GM12801 (cell line): ENCODE results near the gene AFAP1L1.

Experiments
- TF ChIP-seq, protein P1 (sequence below): IDR thresholded peaks from one replicate; pipeline ENCODE4 v1.5.1; 2011; ENCODE audit warnings: control low read depth; ENCODE audit not compliant: insufficient read length; ENCODE audit errors: extremely low read depth

Gene AFAP1L1

DNA sequence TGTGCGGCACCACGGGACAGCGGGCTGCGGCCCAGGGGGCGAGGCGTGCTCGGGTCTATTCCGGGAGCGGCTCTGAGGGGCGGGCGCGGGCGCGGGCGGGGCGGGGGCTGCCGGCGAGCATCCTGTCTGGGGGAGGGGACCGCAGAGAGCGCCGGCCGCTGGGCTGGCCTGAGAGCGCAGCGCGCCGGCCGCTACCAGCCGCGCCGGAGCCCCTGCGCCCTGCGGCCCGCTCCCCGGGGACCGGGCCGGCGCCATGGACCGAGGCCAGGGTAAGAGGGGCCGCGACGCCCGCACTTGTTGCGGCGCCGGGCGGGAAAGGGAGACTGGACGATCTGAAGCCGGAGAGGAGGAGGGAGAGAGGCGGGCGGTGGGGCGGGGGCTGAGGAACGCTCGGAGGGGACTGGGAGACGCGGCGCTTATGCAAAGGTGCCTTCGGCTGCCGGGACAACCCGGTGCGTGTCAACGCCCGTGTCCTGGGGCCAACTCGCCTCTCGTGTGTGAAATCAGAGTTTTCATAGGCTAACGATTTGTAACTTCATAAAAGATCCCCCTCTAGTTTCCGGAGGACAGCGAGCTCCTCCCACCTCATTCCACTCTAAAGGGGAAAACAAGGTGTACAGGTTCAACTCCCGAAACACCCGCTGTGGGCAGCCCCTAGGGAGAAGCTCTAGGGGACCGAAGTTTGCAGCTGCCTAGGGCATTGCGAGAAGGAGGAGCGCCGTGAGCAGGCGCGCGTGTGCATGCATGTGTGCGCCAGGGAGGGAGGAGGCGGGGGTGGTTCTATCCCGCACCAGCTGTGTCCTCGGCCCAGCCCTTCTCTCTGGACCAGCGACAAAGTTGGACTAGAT, at the start of gene AFAP1L1:
Gene AFAP1L1, plus strand, starts transcription at position 144 of the 848 bp plus-strand sequence. Its CDS starts 110 bp downstream, at position 254.
- TF ChIP-seq, protein P1, sequence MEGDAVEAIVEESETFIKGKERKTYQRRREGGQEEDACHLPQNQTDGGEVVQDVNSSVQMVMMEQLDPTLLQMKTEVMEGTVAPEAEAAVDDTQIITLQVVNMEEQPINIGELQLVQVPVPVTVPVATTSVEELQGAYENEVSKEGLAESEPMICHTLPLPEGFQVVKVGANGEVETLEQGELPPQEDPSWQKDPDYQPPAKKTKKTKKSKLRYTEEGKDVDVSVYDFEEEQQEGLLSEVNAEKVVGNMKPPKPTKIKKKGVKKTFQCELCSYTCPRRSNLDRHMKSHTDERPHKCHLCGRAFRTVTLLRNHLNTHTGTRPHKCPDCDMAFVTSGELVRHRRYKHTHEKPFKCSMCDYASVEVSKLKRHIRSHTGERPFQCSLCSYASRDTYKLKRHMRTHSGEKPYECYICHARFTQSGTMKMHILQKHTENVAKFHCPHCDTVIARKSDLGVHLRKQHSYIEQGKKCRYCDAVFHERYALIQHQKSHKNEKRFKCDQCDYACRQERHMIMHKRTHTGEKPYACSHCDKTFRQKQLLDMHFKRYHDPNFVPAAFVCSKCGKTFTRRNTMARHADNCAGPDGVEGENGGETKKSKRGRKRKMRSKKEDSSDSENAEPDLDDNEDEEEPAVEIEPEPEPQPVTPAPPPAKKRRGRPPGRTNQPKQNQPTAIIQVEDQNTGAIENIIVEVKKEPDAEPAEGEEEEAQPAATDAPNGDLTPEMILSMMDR: no peak

DNA sequence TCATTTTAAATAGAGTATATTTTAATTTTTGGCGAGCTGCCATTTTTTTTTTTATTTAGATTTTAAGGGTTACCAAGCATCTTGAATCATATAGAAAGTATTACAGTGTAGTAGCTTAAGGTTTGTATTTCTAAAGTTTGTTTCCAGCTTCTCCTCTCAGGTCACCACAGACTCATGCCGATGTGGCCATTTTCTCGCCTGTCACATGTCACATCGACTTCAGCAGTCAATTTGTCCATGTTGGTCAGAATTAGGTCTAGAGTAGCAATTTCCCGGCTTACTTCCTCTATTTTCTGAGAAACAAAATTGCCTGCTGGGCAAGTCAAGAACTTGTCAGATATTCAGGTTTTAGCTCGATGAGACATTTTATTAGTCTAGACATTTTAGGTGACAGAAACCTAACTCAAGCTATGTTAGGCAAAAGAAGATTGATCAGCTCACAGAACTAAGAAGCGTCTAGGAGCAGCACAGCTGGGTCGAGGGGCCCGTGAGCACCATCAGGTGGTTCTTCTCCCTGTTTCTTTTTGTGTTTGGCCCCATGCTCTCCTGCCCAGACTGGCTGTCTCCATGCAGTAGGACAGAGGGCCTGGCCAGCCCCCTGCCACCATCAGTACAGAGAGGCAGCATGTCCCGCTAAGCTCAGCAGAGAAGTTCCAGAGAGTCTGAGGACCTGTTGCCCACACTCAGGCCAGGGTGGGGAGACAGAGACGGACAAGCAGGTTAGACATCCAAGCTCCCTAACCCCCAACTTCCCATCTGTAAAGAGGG, 48.4 kb upstream of the AFAP1L1 start:
- TF ChIP-seq, protein P1: no peak

DNA sequence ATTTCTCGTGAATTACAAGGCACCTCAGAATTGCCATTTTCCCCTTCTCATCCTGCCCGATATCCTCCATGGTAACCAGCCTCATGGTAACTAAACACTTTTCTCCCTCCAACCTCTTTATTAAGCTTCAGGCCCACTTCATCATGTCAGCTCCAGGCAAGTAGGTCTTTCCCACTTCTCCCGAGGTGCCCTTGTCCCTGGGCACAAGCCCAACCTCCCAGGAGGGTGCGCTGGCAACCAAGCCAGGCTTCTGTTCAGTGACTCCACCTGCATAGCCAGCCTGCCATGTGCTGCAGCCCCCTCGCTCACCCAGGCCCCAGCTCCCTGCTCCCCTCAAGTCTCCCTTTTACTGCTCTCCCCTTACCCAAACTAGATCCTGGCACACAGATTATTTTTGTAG, 47.4 kb upstream of the AFAP1L1 start:
- TF ChIP-seq, protein P1: no peak

DNA sequence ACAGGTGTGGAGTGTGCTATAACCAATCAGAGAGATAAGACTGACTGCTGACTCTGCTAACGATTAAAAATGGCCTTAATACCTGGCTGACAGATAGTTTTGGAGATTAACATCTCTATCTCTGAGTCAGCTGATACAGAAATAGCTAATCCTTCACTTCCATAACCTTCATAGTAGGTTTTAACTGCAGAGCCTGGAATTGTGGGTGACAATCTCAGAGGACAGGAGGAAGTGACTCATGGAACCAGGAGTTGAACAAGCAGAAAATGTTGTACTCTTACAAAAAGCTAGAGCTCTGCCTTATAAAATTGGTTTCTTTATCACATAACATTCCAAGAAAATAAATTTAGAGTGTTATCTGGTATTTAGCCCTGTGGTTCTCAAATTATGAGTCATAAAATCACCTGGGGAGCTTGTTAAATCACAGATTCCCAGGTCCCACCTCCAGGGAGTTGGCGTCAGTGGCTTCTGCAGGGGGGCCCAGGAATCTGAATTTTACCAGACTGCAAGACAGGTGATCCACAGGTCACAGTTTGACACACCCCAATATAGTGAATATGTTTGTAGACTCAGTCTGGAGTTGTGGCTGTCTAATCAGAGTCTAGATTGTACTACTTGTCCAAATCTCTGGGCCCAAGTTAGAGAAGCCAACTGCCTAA, 44.4 kb upstream of the AFAP1L1 start:
- TF ChIP-seq, protein P1: no peak

DNA sequence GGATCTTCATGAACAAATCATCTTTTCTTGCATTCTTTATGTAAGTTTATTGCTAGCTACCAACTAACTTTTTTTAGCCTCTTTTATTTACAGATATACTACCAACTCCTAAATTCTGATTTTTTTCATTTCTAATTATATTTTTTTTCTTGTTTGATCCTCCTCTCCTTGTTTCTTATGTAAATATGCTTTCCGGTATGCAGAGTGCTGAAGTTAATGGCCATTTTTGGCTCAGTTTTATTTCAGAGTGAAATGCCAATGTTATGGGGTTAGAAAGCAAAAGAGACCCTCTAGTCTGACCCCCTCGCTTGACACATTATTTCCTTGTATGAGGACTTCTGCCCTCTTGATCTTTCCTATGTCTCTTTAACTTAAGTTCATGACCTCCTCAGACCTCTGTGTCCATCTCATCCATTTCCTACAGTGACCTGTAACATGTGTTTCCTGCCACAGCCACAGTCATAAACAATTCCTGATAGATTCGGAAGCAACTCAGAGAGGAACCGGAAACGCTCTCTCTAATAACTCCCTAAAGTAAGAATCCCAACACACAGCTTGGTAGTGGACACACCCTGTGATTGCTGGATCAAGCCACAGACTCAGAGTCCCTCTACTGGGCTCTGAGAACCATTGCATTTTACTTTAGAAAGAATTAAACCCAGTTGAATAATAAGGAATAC, 42.9 kb upstream of the AFAP1L1 start:
- TF ChIP-seq, protein P1: no peak

DNA sequence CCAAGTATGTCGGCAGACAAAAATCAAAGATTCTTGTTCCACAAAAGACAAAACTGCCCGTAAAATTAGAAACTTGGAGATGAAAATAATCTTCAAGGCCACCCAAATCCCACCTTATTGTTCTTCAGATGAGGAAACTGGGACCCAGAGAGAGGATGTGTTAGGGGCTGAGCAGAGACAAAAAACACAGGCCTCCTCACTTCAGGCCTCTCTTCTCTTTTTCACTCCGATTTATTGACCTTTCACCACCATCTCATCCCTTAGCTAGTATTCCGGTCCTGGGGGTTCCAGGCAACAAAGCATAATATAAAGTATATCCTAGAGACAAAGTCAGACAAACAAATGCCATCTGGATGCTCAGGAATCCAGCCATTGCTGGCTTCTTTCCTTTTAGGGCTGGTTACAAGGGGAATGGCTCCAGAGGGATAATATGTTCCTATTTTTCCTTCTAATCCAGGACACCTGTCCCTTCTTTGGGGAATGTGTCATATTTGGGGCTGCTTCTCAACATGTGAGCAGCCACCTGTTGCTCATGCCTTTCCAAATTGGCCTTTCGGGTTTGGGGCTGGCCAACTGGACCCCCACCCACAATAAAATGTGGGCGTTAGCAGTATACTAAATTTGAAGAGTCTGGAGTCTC, 42.2 kb upstream of the AFAP1L1 start:
- TF ChIP-seq, protein P1: no peak
